Hepatocyte (in vitro differentiated cells): ENCODE results near the gene PRDM16.

ENCODE experiments used
- CTCF ChIP-seq: fragments of 200-600 bp; sonication (generic); IDR thresholded peaks from 2 replicates; pipeline ENCODE4 v1.5.1; 2016; ENCODE audit warnings: antibody characterized with exemption, mild to moderate bottlenecking; ENCODE audit not compliant: poor library complexity
- EZH2 ChIP-seq: fragments of 200-600 bp; sonication (generic); IDR thresholded peaks from 2 replicates; pipeline ENCODE4 v1.6.1; 2016; ENCODE audit warnings: antibody characterized with exemption, mild to moderate bottlenecking, borderline replicate concordance
- EZH2phosphoT487 ChIP-seq: fragments of 200-600 bp; sonication (generic); IDR thresholded peaks from one replicate; pipeline ENCODE4 v1.6.1; 2018; ENCODE audit warnings: antibody characterized with exemption, mild to moderate bottlenecking, low read depth, moderate library complexity; ENCODE audit not compliant: unreplicated experiment, severe bottlenecking

DNA sequence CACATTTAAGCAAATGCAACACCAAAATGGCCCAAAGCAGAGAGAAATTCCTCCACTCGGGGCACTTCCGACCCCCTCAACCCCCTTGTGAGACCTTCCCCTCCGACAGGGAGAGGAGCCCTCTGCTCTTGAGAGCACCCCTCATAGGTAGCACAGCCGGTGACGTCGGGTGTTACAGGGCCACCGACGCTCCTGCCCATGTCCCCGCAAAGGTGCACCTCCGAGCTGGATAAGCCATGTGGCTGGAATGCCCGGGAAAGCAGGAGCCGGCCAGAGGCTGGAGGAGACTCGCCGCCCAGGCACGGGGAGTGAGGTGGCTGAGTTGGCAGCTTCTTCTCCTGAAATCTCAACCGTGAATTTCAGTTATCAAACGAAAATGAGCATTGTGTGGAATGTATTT lies 318.4 kb downstream of the PRDM16 start:
- TF ChIP-seq CTCF (no peak), EZH2 (no peak), EZH2phosphoT487 (no peak)
